ENCODE measurements around the gene IRF2BP2. TPM values are rescaled to one million over a fixed set of nuclear protein-coding genes. Genes with fewer than 3 reads are reported as not detected.

IRF2BP2 gene
- total RNA-seq, 2 donors from 2014 or later = 74.5 to 76.3 TPM

- peaks cover 0 to 5% of the 10 kb centered on the region in 2 donors for H3K4me1 ChIP-seq
- no peak for TF ChIP-seq CTCF (IDR thresholded peaks at IDR 0.05)
- H3K36me3 ChIP-seq = no peaks in the 10 kb centered on the region
- H3K27me3 ChIP-seq = no peaks in the 10 kb centered on the region
- H3K9me3 ChIP-seq = no peaks in the 10 kb centered on the region
- H3K27ac ChIP-seq = no peak overlapping the region
- no peak overlapping the region for H3K4me3 ChIP-seq
- no peak for DNase-seq (ENCODE audit: low spot score)
Measured at GRCh38 chr1:234561319-234561718, 48.7 kb downstream of the IRF2BP2 start.

- no peaks in the 10 kb centered on the region for H3K9me3 ChIP-seq
- H3K27me3 ChIP-seq = no peaks in the 10 kb centered on the region
- H3K36me3 ChIP-seq = no peaks in the 10 kb centered on the region
- no peak overlapping the region for H3K4me3 ChIP-seq
- DNase-seq (ENCODE audit: low spot score) = no peak
- no peak for TF ChIP-seq CTCF (IDR thresholded peaks at IDR 0.05)
- H3K4me1 ChIP-seq = peaks cover 0 to 5% of the 10 kb centered on the region in 2 donors
- no peak overlapping the region for H3K27ac ChIP-seq
Measured at GRCh38 chr1:234559902-234560676, 49.9 kb downstream of the IRF2BP2 start.

GRCh38 chr1:234559152-234559901, 50.7 kb downstream of the IRF2BP2 start:
- no peak for TF ChIP-seq CTCF (IDR thresholded peaks at IDR 0.05)
- no peak for DNase-seq (ENCODE audit: low spot score)
- H3K9me3 ChIP-seq = no peaks in the 10 kb centered on the region
- H3K27me3 ChIP-seq = no peaks in the 10 kb centered on the region
- H3K4me3 ChIP-seq = no peak overlapping the region
- no peaks in the 10 kb centered on the region for H3K36me3 ChIP-seq
- peaks cover 0 to 9% of the 10 kb centered on the region in 2 donors for H3K4me1 ChIP-seq
- H3K27ac ChIP-seq = no peak overlapping the region

- H3K9me3 ChIP-seq = no peaks in the 10 kb centered on the region
- H3K27ac ChIP-seq = no peak overlapping the region
- H3K4me3 ChIP-seq = no peak overlapping the region
Measured at GRCh38 chr1:234558330-234558836, 51.6 kb downstream of the IRF2BP2 start.

More at GRCh38 chr1:234558330-234558836, 51.6 kb downstream of the IRF2BP2 start:
- Histone ChIP-seq H3K4me1 (peaks cover 0 to 18% of the 10 kb centered on the region in 2 donors), H3K36me3 (no peaks in the 10 kb centered on the region), H3K27me3 (no peaks in the 10 kb centered on the region)
- no peak for TF ChIP-seq CTCF (IDR thresholded peaks at IDR 0.05)
- DNase-seq (ENCODE audit: low spot score) = no peak
